Lower leg skin (tissue), 4 donors: ENCODE data around the gene PCDHGB7. TPM values are rescaled to one million over a fixed set of nuclear protein-coding genes. Genes with fewer than 3 reads are reported as not detected.

Experiments used
- DNase-seq, 2 donors: peaks; one replicate each; pipeline ENCODE4 v3.0.0-alpha.2; 2019; ENCODE audit warnings: low spot score in 2 of 2
- H3K4me3 ChIP-seq: fragments of 200-600 bp; sonication (generic); 2 replicates; pipeline ENCODE4 v1.5.1; 2017; ENCODE audit warnings: mild to moderate bottlenecking, low read depth; ENCODE audit not compliant: poor library complexity, severe bottlenecking
- POLR2A ChIP-seq, 2 donors: fragments of 450-650 bp; IDR thresholded peaks; one replicate each; pipeline ENCODE4 v1.6.1; 2016 to 2017; ENCODE audit warnings: antibody characterized with exemption in 2 of 2, mild to moderate bottlenecking in 1 of 2, moderate library complexity in 1 of 2
- WGBS, 2 donors: methylation state at CpG; one replicate each; pipeline ENCODE4 v1.1.5; 2018; 5-methylcytosine and 5-hydroxymethylcytosine counted together
- intact Hi-C: fragments of 100-400 bp; cut with DNase I; formaldehyde crosslinking; loops from one replicate; pipeline ENCODE4 v1.15.0; 2023; ENCODE audit warnings: low total_unique reads
- total RNA-seq, 4 donors: library from RNA; depleted of rRNA; stranded (reverse); fragments of >200 nt; gene quantifications; one replicate each; pipeline ENCODE4 v1.1.0, GENCODE V29; 2016
- TF ChIP-seq, protein P1 (sequence below), 3 donors: fragments of 450-650 bp; IDR thresholded peaks; one replicate each; pipeline ENCODE4 v1.5.1; 2016; ENCODE audit warnings: antibody characterized with exemption in 3 of 3, mild to moderate bottlenecking in 3 of 3, moderate library complexity in 2 of 3

PCDHGB7 gene
- total RNA-seq, 4 donors from 2014 or later: 8.0 to 11.3 (median 10.1) TPM

- 10 to 15% methylated on average over 35 to 40 of the region's 42 CpGs for WGBS, 2 donors
- intact Hi-C loops: no loop called here
- no peak within 1 kb of the TSS for H3K4me3 ChIP-seq
- TF ChIP-seq, protein P1, sequence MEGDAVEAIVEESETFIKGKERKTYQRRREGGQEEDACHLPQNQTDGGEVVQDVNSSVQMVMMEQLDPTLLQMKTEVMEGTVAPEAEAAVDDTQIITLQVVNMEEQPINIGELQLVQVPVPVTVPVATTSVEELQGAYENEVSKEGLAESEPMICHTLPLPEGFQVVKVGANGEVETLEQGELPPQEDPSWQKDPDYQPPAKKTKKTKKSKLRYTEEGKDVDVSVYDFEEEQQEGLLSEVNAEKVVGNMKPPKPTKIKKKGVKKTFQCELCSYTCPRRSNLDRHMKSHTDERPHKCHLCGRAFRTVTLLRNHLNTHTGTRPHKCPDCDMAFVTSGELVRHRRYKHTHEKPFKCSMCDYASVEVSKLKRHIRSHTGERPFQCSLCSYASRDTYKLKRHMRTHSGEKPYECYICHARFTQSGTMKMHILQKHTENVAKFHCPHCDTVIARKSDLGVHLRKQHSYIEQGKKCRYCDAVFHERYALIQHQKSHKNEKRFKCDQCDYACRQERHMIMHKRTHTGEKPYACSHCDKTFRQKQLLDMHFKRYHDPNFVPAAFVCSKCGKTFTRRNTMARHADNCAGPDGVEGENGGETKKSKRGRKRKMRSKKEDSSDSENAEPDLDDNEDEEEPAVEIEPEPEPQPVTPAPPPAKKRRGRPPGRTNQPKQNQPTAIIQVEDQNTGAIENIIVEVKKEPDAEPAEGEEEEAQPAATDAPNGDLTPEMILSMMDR (IDR thresholded peaks at IDR 0.05): no peak
- no peak for TF ChIP-seq POLR2A (IDR thresholded peaks at IDR 0.05)
- no peak for DNase-seq
Measured at GRCh38 chr5:141420855-141421488, 3.5 kb downstream of the PCDHGB7 start, which contains the start of gene PCDHGA11. PCDHGA11 (plus strand) TSS chr5:141421051; CDS start chr5:141421228, 177 bp downstream.

DNA sequence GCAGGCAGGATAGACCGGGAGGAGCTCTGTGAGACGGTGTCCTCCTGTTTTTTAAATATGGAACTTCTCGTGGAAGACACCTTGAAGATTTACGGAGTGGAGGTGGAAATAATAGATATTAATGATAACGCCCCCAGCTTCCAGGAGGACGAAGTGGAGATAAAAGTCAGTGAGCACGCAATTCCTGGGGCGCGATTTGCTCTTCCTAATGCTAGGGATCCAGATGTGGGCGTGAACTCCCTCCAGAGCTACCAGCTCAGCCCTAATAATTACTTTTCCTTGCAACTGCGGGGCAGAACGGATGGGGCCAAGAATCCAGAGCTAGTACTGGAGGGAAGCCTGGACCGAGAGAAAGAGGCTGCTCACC, 4.0 kb downstream of the PCDHGB7 start:
- TF ChIP-seq, protein P1 (IDR thresholded peaks at IDR 0.05): no peak
- TF ChIP-seq POLR2A (IDR thresholded peaks at IDR 0.05): no peak
- intact Hi-C loops: no loop called here
- WGBS, 2 donors: 12% methylated on average over 13 of the region's 13 CpGs
- H3K4me3 ChIP-seq: no peak overlapping the region
- DNase-seq: no peak

- intact Hi-C loops: no loop called here
- no peak for DNase-seq
- no peak for TF ChIP-seq POLR2A (IDR thresholded peaks at IDR 0.05)
- TF ChIP-seq, protein P1 (IDR thresholded peaks at IDR 0.05): no peak
- WGBS, 2 donors: 14 to 23% methylated on average over 6 to 26 of the region's 42 CpGs
- no peak overlapping the region for H3K4me3 ChIP-seq
Measured at GRCh38 chr5:141422742-141423291, 5.3 kb downstream of the PCDHGB7 start.

- no peak for DNase-seq
Measured at GRCh38 chr5:141427783-141428426, 10.4 kb downstream of the PCDHGB7 start.

GRCh38 chr5:141430332-141431113, 13.0 kb downstream of the PCDHGB7 start, which contains the start of gene PCDHGA12:
PCDHGA12 (plus strand) TSS chr5:141430507; CDS start chr5:141430760, 253 bp downstream.
- DNase-seq: no peak
- 11 to 14% methylated on average over 32 to 33 of the region's 33 CpGs for WGBS, 2 donors
- H3K4me3 ChIP-seq: no peak within 1 kb of the TSS
- TF ChIP-seq, protein P1 (IDR thresholded peaks at IDR 0.05): no peak
- intact Hi-C loops: no loop called here

More at GRCh38 chr5:141427783-141428426, 10.4 kb downstream of the PCDHGB7 start:
- H3K4me3 ChIP-seq: no peak overlapping the region
- WGBS, 2 donors: 46 to 47% methylated on average over 44 to 53 of the region's 53 CpGs
- TF ChIP-seq, protein P1 (IDR thresholded peaks at IDR 0.05): no peak
- no peak for TF ChIP-seq POLR2A (IDR thresholded peaks at IDR 0.05)
- intact Hi-C loops: no loop called here
